Endodermal cell (in vitro differentiated cells): ENCODE data around the gene MARCHF11. TPM values are rescaled to one million over a fixed set of nuclear protein-coding genes. Genes with fewer than 3 reads are reported as not detected.

Experiments used
- DNase-seq: peaks from one replicate; pipeline ENCODE4 v3.0.0-alpha.2; 2017
- H3K27ac ChIP-seq: 2 replicates; pipeline ENCODE4 v1.5.1; 2013; ENCODE audit warnings: mild to moderate bottlenecking, low read depth, low read length, moderate library complexity
- H3K27me3 ChIP-seq: 2 replicates; pipeline ENCODE4 v1.6.1; 2013; ENCODE audit warnings: mild to moderate bottlenecking, low read length, moderate library complexity; ENCODE audit not compliant: insufficient read depth, control insufficient read depth, poor library complexity, severe bottlenecking
- H3K36me3 ChIP-seq: 2 replicates; pipeline ENCODE4 v1.7.0; 2013; ENCODE audit warnings: mild to moderate bottlenecking, low read length, moderate library complexity; ENCODE audit not compliant: control insufficient read depth, insufficient read depth
- H3K4me1 ChIP-seq: one replicate; pipeline ENCODE4 v1.7.0; 2013; ENCODE audit warnings: low read length; ENCODE audit not compliant: control insufficient read depth, insufficient read depth
- H3K4me3 ChIP-seq: 2 replicates; pipeline ENCODE4 v1.5.1; 2013; ENCODE audit warnings: mild to moderate bottlenecking, low read length, moderate library complexity
- H3K9ac ChIP-seq: 2 replicates; pipeline ENCODE4 v1.6.1; 2013; ENCODE audit warnings: mild to moderate bottlenecking, low read length, moderate library complexity; ENCODE audit not compliant: poor library complexity, severe bottlenecking; ENCODE audit errors: extremely low read depth
- H3K9me3 ChIP-seq: 2 replicates; pipeline ENCODE4 v1.6.1; 2013; ENCODE audit warnings: mild to moderate bottlenecking, low read length, moderate library complexity; ENCODE audit not compliant: control insufficient read depth
- H3K27ac Mint-ChIP-seq: 2 replicates; pipeline ENCODE4 v1.8.0; 2020; ENCODE audit warnings: mixed read lengths
- H3K27me3 Mint-ChIP-seq: 2 replicates; pipeline ENCODE4 v1.8.0; 2021; ENCODE audit warnings: mild to moderate bottlenecking, mixed read lengths; ENCODE audit not compliant: insufficient read depth
- H3K36me3 Mint-ChIP-seq: 2 replicates; pipeline ENCODE4 v1.8.0; 2020; ENCODE audit warnings: low read depth, mixed read lengths
- H3K4me1 Mint-ChIP-seq: 2 replicates; pipeline ENCODE4 v1.8.0; 2020; ENCODE audit warnings: mixed read lengths
- H3K4me3 Mint-ChIP-seq: 2 replicates; pipeline ENCODE4 v1.8.0; 2020; ENCODE audit warnings: mild to moderate bottlenecking, moderate library complexity, mixed read lengths
- H3K9me3 Mint-ChIP-seq: 2 replicates; pipeline ENCODE4 v1.8.0; 2020; ENCODE audit warnings: mild to moderate bottlenecking, mixed read lengths
- CTCF ChIP-seq: fragments of 200-600 bp; sonication (generic); conservative IDR thresholded peaks from 2 replicates; pipeline ENCODE4 v1.5.0; 2021; ENCODE audit warnings: antibody characterized with exemption, mild to moderate bottlenecking
- WGBS, 2 experiments: methylation state at CpG; one replicate each; pipeline versions ENCODE4 v1.1.5 to v1.1.7; 2013; ENCODE audit warnings: missing lambda C conversion rate in 2 of 2, mixed read lengths in 1 of 2; ENCODE audit not compliant: insufficient coverage in 1 of 2, insufficient read length in 1 of 2; 5-methylcytosine and 5-hydroxymethylcytosine counted together
- total RNA-seq, 2 donors: library from RNA; stranded (reverse); fragmentation: NEBNext Ultra II Directional in 1 of 2; extraction: Animal tissue kit (Norgen Biotek cat#: 25700) in 1 of 2; gene quantifications; 2 replicates in 1 of 2; 3 replicates in 1 of 2; pipeline ENCODE4 v1.2.1, GENCODE V29; 2021

The MARCHF11 gene
- total RNA-seq, 2 donors from 2014 or later: 19.0 to 19.9 TPM

- no peak overlapping the region for H3K27ac ChIP-seq
- no peaks in the 10 kb centered on the region for H3K27me3 ChIP-seq
- Mint-ChIP-seq H3K27ac (no peak overlapping the region), H3K4me1 (peaks cover 16% of the 10 kb centered on the region), H3K4me3 (no peak overlapping the region), H3K9me3 (peaks cover 43% of the 10 kb centered on the region), H3K27me3 (no peaks in the 10 kb centered on the region), H3K36me3 (peaks cover 51% of the 10 kb centered on the region)
- 90 to 95% methylated on average over 2 to 3 of the region's 3 CpGs for WGBS, 2 experiments
- H3K36me3 ChIP-seq: peaks cover 13% of the 10 kb centered on the region
- peaks cover 50% of the 10 kb centered on the region for H3K9me3 ChIP-seq
- no peak overlapping the region for H3K9ac ChIP-seq
- H3K4me1 ChIP-seq: no peaks in the 10 kb centered on the region
- DNase-seq: no peak
- H3K4me3 ChIP-seq: no peak overlapping the region
- TF ChIP-seq CTCF: no peak
Observed at GRCh38 chr5:16135506-16135905, 44.1 kb downstream of the MARCHF11 start.

- Histone ChIP-seq H3K36me3 (peaks cover 17% of the 10 kb centered on the region), H3K9me3 (peaks cover 48% of the 10 kb centered on the region), H3K4me3 (no peak overlapping the region), H3K4me1 (no peaks in the 10 kb centered on the region), H3K27ac (no peak overlapping the region), H3K27me3 (no peaks in the 10 kb centered on the region), H3K9ac (no peak overlapping the region)
- no peak for DNase-seq
- Mint-ChIP-seq H3K27me3 (no peaks in the 10 kb centered on the region), H3K4me1 (peaks cover 16% of the 10 kb centered on the region), H3K4me3 (no peak overlapping the region), H3K27ac (no peak overlapping the region), H3K9me3 (peaks cover 40% of the 10 kb centered on the region), H3K36me3 (peaks cover 48% of the 10 kb centered on the region)
- TF ChIP-seq CTCF: no peak
- 78% methylated on average over 1 of the region's 1 CpG; no CpG with 5 or more reads in 1 of the 2 experiments for WGBS, 2 experiments
Observed at GRCh38 chr5:16135003-16135402, 44.6 kb downstream of the MARCHF11 start.

- WGBS, 2 experiments: 80 to 94% methylated on average over 1 to 3 of the region's 3 CpGs
- DNase-seq: no peak
- peaks cover 16% of the 10 kb centered on the region for H3K4me1 Mint-ChIP-seq
- H3K9me3 Mint-ChIP-seq: peaks cover 33% of the 10 kb centered on the region
- no peak overlapping the region for H3K4me3 Mint-ChIP-seq
- Histone ChIP-seq H3K36me3 (peaks cover 17% of the 10 kb centered on the region), H3K4me1 (no peaks in the 10 kb centered on the region), H3K4me3 (no peak overlapping the region), H3K9me3 (peaks cover 40% of the 10 kb centered on the region), H3K9ac (no peak overlapping the region), H3K27ac (no peak overlapping the region), H3K27me3 (no peaks in the 10 kb centered on the region)
- no peak for TF ChIP-seq CTCF
- H3K27me3 Mint-ChIP-seq: no peaks in the 10 kb centered on the region
- H3K36me3 Mint-ChIP-seq: peaks cover 44% of the 10 kb centered on the region
- H3K27ac Mint-ChIP-seq: no peak overlapping the region
Observed at GRCh38 chr5:16134204-16134603, 45.4 kb downstream of the MARCHF11 start.
